Upper lobe of right lung (tissue), 1 donor: ENCODE results near the gene RPS3. TPM values are rescaled to one million over a fixed set of nuclear protein-coding genes. Genes with fewer than 3 reads are reported as not detected.
A peak's percentile ranks its signal among the peaks of the same experiment; 100 is the strongest.

ENCODE experiments used
- ATAC-seq: fragments of 200-7000 bp; cut with Tn5 transposase; one replicate; pipeline ENCODE4 v1.9.1; 2020; ENCODE audit warnings: mild to moderate bottlenecking, moderate library complexity
- DNase-seq: peaks from one replicate; pipeline ENCODE4 v3.0.0-alpha.2; 2020
- H3K27ac ChIP-seq: fragments of 200-600 bp; one replicate; pipeline ENCODE4 v1.8.0; 2022
- H3K27me3 ChIP-seq: fragments of 200-600 bp; one replicate; pipeline ENCODE4 v1.8.0; 2022; ENCODE audit warnings: mild to moderate bottlenecking
- H3K36me3 ChIP-seq: fragments of 200-600 bp; one replicate; pipeline ENCODE4 v1.8.0; 2022
- H3K4me1 ChIP-seq: fragments of 200-600 bp; one replicate; pipeline ENCODE4 v1.8.0; 2022
- H3K4me3 ChIP-seq: fragments of 200-600 bp; one replicate; pipeline ENCODE4 v1.8.0; 2022; ENCODE audit warnings: mild to moderate bottlenecking
- H3K9me3 ChIP-seq: fragments of 200-600 bp; one replicate; pipeline ENCODE4 v1.8.0; 2022
- intact Hi-C: fragments of 100-400 bp; cut with DNase I; formaldehyde crosslinking; loops from one replicate; pipeline ENCODE4 v1.11.0; 2022
- total RNA-seq: library from RNA; stranded (reverse); fragmentation: NEBNext Ultra II Directional; extraction: Animal tissue kit (Norgen Biotek cat#: 25700); gene quantifications from one replicate; pipeline ENCODE4 v1.2.1, GENCODE V29; 2021
- TF ChIP-seq, protein P1 (sequence below): fragments of 200-600 bp; IDR thresholded peaks from one replicate; pipeline ENCODE4 v1.8.0; 2022; ENCODE audit warnings: antibody characterized with exemption
- donor health status: DM: no; HTN: yes; CAD: no; lungs with severe emphysema.

RPS3 gene
- total RNA-seq, 1 donor from 2014 or later, result 1,778 TPM

DNA sequence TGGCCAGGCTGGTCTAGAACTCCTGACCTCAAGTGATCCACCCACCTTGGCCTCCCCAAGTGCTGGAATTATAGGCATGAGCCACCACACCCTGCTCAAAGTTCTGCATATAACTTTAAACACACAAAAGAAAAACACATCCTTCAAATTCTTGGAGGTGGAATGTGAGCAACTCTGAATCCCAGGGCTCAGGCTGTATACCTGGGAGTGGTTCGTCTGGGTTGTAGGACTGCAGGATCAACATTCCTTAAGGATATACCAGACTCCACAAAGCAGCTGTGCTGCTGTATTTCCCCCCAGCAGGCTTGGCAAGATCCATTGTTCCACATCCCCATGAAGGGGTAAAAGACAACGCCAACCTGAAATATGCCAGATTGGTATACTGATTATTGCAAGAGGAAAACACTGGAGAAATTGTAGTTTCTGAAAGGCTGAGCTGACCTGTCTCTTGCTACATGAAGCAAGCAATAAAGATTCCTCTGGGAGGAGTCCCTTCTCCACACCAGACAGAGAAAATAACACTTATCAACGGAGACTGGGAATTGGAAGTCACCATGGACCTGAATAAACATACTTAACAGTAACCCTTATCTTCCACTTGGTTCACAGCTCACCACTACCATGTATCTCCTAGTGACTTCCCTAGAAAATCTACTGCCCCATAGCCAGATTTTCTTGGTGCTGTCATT lies 12.2 kb upstream of the RPS3 start:
- peak; percentile 4 for DNase-seq
- peak overlapping the region; percentile 28 for H3K27ac ChIP-seq

DNA sequence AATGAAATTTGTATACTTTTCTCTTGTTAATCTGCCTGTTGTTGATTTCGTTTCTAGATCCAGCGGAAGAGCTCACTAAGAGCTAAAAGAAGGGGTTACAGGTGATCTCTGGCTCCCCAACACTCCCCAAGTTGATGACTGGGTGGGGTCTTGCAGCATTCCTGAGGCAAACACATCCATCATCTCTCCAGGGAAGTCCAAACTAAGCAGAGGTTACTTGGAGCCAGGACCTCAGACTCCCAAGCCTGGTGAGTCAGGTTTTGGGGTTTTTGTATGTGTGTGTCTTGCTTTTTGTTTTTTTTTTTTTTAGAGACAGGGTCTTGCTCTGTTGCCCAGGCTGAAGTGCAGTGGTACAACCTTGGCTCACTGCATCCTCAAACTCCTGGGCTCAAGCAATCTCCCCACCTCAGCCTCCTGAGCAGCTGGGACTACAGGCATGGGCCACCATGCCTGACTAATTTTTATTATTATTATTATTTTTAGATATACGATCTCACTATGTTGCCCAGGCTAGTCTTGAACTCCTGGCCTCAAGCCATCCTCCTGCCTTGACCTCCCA lies 11.5 kb upstream of the RPS3 start:
- Histone ChIP-seq H3K4me1 (peaks cover 17% of the 10 kb centered on the region), H3K9me3 (no peaks in the 10 kb centered on the region), H3K4me3 (no peak overlapping the region), H3K27me3 (no peaks in the 10 kb centered on the region), H3K36me3 (no peaks in the 10 kb centered on the region), H3K27ac (peak overlapping the region; percentile 28)
- ATAC-seq (no peak), DNase-seq (no peak)
- TF ChIP-seq, protein P1, sequence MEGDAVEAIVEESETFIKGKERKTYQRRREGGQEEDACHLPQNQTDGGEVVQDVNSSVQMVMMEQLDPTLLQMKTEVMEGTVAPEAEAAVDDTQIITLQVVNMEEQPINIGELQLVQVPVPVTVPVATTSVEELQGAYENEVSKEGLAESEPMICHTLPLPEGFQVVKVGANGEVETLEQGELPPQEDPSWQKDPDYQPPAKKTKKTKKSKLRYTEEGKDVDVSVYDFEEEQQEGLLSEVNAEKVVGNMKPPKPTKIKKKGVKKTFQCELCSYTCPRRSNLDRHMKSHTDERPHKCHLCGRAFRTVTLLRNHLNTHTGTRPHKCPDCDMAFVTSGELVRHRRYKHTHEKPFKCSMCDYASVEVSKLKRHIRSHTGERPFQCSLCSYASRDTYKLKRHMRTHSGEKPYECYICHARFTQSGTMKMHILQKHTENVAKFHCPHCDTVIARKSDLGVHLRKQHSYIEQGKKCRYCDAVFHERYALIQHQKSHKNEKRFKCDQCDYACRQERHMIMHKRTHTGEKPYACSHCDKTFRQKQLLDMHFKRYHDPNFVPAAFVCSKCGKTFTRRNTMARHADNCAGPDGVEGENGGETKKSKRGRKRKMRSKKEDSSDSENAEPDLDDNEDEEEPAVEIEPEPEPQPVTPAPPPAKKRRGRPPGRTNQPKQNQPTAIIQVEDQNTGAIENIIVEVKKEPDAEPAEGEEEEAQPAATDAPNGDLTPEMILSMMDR, result no peak
- intact Hi-C loops, result no loop called here

More for the DNA sequence above, 12.2 kb upstream of the RPS3 start:
- H3K4me1 ChIP-seq, result peaks cover 17% of the 10 kb centered on the region
- H3K9me3 ChIP-seq, result no peaks in the 10 kb centered on the region
- no peaks in the 10 kb centered on the region for H3K36me3 ChIP-seq
- TF ChIP-seq, protein P1, result no peak
- ATAC-seq, result peak; percentile 47
- no peaks in the 10 kb centered on the region for H3K27me3 ChIP-seq
- intact Hi-C loops, result no loop called here
- no peak overlapping the region for H3K4me3 ChIP-seq

DNA sequence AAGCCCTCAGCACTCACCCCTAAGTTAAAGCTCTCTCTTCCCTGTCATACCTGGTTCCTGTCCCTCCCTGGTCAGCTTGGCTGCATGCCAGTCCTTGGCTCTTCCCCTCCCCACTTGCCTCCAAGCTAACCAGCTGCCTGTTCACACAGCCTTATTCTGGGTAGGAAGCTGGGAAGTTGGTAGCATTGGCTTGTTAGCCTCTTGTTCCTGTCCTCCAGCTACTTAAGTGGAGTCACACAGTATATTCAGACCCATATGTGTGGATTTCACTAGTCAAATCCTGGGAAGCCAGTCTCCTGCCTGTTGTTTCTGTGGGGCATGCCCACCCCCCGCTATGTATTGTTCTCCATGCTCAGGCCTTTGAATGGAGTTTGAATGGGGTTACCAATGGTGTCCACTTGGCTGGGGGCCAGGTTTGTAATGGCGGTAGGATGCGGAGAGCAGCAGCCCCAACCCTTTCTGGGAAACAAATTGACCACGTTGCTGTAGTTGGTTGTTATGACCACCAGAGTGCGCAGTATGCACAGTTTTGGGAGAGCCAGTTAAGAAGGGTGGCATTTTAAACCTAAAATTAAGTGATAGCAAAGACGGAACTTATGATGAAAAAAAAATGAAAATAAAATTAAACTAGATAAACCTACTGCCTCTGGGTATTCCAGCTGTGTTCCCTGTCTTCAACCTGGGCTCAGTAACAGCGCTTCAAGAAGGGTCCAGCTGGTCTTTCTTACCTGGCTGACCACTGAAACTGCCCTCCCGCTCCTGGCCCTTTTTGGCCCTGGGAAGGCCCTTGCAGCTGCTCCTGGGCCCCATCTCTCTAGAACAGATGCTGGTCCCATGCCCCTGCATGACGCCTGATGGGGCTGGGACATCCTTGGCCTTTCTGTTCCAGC lies 10.7 kb upstream of the RPS3 start:
- H3K9me3 ChIP-seq, result no peaks in the 10 kb centered on the region
- DNase-seq, result peak; percentile 76
- no peak overlapping the region for H3K4me3 ChIP-seq
- TF ChIP-seq, protein P1, result peak; percentile 83
- peak overlapping the region; percentile 28 for H3K27ac ChIP-seq
- no peaks in the 10 kb centered on the region for H3K27me3 ChIP-seq
- peak; percentile 86 for ATAC-seq
- peaks cover 12% of the 10 kb centered on the region for H3K4me1 ChIP-seq
- intact Hi-C loops, result no loop called here
- no peaks in the 10 kb centered on the region for H3K36me3 ChIP-seq

DNA sequence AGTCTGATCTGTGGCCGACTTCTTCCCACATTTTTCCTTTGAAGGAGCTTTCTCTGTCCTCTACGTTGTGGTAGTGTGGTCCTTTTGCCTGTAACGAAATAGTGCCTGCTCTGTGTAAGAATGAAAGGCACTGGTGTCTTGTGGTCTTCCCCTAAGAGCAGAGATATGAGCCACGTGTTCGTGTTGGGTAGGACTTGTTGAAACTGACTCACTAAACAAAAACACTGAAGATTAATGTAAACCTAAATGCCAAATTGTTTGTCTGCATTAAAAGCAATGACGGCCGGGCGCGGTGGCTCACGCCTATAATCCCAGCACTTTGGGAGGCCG lies 10.1 kb upstream of the RPS3 start:
- H3K27me3 ChIP-seq, result no peaks in the 10 kb centered on the region
- no peaks in the 10 kb centered on the region for H3K9me3 ChIP-seq
- DNase-seq (peak; percentile 54), ATAC-seq (no peak)
- no peak overlapping the region for H3K27ac ChIP-seq
- TF ChIP-seq, protein P1, result no peak
- intact Hi-C loops, result no loop called here
- no peak overlapping the region for H3K4me3 ChIP-seq
- no peaks in the 10 kb centered on the region for H3K36me3 ChIP-seq
- H3K4me1 ChIP-seq, result peaks cover 10% of the 10 kb centered on the region

DNA sequence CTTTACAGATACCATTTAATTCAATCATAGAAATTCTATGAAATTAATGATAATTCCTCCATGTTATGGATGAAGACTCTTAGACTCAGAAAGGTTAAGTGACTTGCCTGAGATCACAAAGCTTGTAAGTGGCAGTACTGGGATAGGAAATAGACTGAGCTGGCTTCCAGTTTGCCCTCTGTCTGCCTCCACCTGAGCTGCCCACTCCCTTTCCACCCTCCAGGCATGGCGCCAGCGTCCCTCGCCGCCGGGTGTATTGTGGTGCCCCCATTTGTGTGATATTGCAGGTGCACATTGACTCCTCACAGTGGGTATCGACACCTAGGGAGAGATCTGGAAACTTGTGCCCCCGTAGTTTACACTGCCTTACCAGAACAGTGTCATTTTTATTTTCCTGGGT lies 9.4 kb upstream of the RPS3 start:
- Histone ChIP-seq H3K27ac (no peak overlapping the region), H3K27me3 (no peaks in the 10 kb centered on the region), H3K4me1 (peaks cover 9% of the 10 kb centered on the region), H3K4me3 (no peak overlapping the region), H3K9me3 (no peaks in the 10 kb centered on the region), H3K36me3 (no peaks in the 10 kb centered on the region)
- ATAC-seq, result no peak
- TF ChIP-seq, protein P1, result no peak
- DNase-seq, result no peak
- intact Hi-C loops, result no loop called here
